VCaP (cell line): ENCODE data around the gene MACROD2.

Experiments used
- H3K27ac ChIP-seq: fragments of 450-650 bp; 2 replicates; pipeline ENCODE4 v1.5.1; 2017
- CTCF ChIP-seq: fragments of 450-650 bp; conservative IDR thresholded peaks from 2 replicates; pipeline ENCODE4 v1.5.1; 2017; ENCODE audit warnings: mild to moderate bottlenecking, moderate library complexity

MACROD2 gene

DNA sequence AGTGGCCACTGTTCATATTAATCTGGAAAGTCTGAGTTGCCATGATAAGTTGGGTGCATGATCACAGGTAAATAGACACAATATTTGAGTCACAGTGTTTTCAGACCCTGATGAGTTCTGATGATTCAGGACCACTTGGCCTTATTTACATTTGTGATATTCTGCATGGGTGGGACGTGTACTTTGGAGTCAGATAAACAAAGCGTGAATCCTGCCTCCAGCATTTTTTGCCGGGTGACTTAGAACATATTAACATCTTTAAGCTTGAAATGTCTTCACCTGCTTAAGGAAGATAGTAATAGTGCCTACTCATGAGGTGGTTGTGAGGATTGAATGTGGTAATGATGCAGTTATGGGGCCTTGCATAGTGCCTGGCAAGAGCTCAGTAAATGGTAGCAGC lies 1582.8 kb downstream of the MACROD2 start:
- TF ChIP-seq CTCF = no peak
- no peak overlapping the region for H3K27ac ChIP-seq

- no peak for TF ChIP-seq CTCF
These were observed 1584.4 kb downstream of the MACROD2 start for GRCh38 chr20:15579688-15580087.

DNA sequence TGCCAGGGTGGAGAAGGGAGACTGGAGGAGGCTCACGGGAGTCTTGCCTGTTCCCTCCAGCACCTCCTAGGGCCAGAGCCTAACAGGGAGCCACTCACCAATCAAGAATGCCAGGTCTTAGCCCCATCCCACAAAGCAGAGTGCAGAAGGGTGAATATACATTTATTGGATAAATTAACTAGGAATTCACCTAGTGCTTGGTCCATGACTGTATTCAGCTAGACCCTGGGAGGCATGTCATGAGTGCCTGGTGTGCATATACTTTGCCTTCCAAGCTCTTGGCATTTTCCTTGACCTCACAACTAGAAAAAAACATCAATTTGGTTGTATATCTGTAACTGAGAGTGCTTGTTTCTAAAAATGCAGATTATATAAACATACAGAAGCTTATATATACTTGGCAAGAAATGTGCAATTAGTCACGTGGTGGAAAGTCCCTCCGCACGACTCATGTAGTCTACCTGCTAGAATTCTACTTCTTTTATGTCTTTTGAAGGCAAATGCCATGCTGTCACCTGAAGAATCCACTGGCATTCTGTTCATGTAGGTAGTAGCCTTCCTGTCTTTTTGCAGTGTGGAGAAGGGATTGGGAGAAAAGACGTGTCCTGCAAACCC lies 1586.9 kb downstream of the MACROD2 start:
- no peak for TF ChIP-seq CTCF
- no peak overlapping the region for H3K27ac ChIP-seq

More at GRCh38 chr20:15579688-15580087, 1584.4 kb downstream of the MACROD2 start:
- no peak overlapping the region for H3K27ac ChIP-seq

DNA sequence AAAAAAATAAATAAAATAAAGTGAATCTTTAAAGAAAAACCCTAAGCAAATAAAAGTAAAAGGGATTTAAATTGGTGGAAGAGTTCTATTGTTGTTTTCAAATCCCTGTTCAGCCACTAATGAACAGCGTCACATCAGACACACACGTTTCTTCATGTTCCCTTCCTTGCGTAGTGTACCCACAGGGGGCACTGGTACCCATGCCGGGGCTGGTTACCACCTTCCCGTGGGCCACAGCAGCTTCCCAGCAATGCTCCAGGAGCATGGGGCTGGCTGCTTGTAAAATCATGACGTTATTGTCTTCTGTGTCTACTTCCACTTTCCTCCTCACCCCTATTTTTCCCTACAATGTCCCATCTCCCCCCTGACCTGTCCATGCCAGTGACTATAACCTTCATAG lies 1589.2 kb downstream of the MACROD2 start:
- no peak for TF ChIP-seq CTCF
- H3K27ac ChIP-seq = no peak overlapping the region

GRCh38 chr20:15593081-15593480 lies 1597.8 kb downstream of the MACROD2 start:
- TF ChIP-seq CTCF = no peak
- H3K27ac ChIP-seq = no peak overlapping the region

DNA sequence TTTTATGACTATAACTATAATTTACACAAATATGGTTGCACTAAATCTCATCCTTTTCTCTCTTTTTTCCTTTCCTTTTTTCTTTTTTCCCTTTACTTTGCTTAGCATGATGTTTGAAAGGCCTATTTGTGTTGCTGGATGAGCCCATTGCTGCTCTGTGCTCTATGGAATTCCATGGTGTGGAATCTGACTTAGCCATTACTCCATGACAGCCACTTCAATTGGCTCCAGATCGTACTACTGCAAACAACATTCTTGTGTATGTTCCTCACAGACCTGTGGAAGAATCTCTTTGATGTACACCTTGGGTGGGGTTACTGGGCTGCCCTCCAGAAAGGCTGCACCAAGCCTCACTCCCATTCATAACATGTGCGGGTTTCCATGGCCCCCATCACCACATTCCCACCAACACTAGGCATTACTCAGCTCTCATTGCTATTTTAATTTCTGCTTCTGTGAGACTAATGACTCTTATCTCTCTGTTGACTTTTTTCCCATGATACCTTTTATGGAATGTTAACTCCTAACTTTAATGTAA lies 1598.9 kb downstream of the MACROD2 start:
- no peak overlapping the region for H3K27ac ChIP-seq

More for the DNA sequence above, 1598.9 kb downstream of the MACROD2 start:
- no peak for TF ChIP-seq CTCF
